HepG2 (cell line): ENCODE data around the gene PDXDC1. TPM values are rescaled to one million over a fixed set of nuclear protein-coding genes. Genes with fewer than 3 reads are reported as not detected.

ENCODE experiments used
- GFI1 ChIP-seq: sonication (generic); formaldehyde crosslinking; IDR thresholded peaks from 2 replicates; pipeline ENCODE4 v1.5.0; 2020; ENCODE audit warnings: missing genetic modification reagents, mild to moderate bottlenecking, borderline replicate concordance
- IRF2 ChIP-seq: IDR thresholded peaks from 2 replicates; pipeline ENCODE4 v1.6.1; 2018; ENCODE audit warnings: missing genetic modification reagents, missing compliant biosample characterization
- KDM4B ChIP-seq: sonication (generic); formaldehyde crosslinking; IDR thresholded peaks from 2 replicates; pipeline ENCODE4 v1.4.0; 2020; ENCODE audit warnings: missing genetic modification reagents
- KMT2A ChIP-seq: sonication (generic); formaldehyde crosslinking; IDR thresholded peaks from 2 replicates; pipeline ENCODE4 v1.4.0; 2020; ENCODE audit warnings: missing genetic modification reagents
- MATR3 ChIP-seq: sonication (generic); formaldehyde crosslinking; IDR thresholded peaks from 2 replicates; pipeline ENCODE4 v1.4.0; 2020; ENCODE audit warnings: missing genetic modification reagents
- POLR2AphosphoS5 ChIP-seq: IDR thresholded peaks from 2 replicates; pipeline ENCODE4 v1.6.1; 2012; ENCODE audit warnings: low read depth, low read length
- SALL1 ChIP-seq: sonication (generic); formaldehyde crosslinking; IDR thresholded peaks from 2 replicates; pipeline ENCODE4 v1.8.0; 2022; ENCODE audit warnings: mild to moderate bottlenecking, missing genetic modification reagents
- TARDBP ChIP-seq: sonication (generic); formaldehyde crosslinking; IDR thresholded peaks from 2 replicates; pipeline ENCODE4 v1.8.0; 2022; ENCODE audit warnings: mild to moderate bottlenecking, missing genetic modification reagents
- THAP11 ChIP-seq: IDR thresholded peaks from 2 replicates; pipeline ENCODE4 v1.6.1; 2016; ENCODE audit warnings: missing biosample characterization, missing genetic modification reagents
- ZEB1 ChIP-seq: IDR thresholded peaks from 2 replicates; pipeline ENCODE4 v1.6.1; 2012; ENCODE audit warnings: mild to moderate bottlenecking, low read depth, inconsistent platforms; ENCODE audit not compliant: insufficient replicate concordance
- ZNF589 ChIP-seq: sonication (generic); formaldehyde crosslinking; conservative IDR thresholded peaks from 2 replicates; pipeline ENCODE4 v1.8.0; 2022; ENCODE audit warnings: mild to moderate bottlenecking, moderate library complexity, missing genetic modification reagents
- ZNF614 ChIP-seq: IDR thresholded peaks from 2 replicates; pipeline ENCODE4 v1.6.1; 2018; ENCODE audit warnings: missing biosample characterization, missing genetic modification reagents, inconsistent platforms, borderline replicate concordance
- ZNF891 ChIP-seq: sonication (generic); formaldehyde crosslinking; IDR thresholded peaks from 2 replicates; pipeline ENCODE4 v1.5.0; 2020; ENCODE audit warnings: mild to moderate bottlenecking, missing genetic modification reagents
- polyA plus RNA-seq, 8 experiments: library from polyadenylated mRNA; depleted of rRNA in 3 of 8; stranded (reverse) in 7 of 8; unstranded in 1 of 8; fragments of >200 nt; fragmentation: Illumina TruSeq in 4 of 8; extraction: Trizol in 4 of 8; gene quantifications; 2 replicates each; pipeline versions ENCODE4 v1.2.1 to v1.2.3, GENCODE V29; 2011 to 2016; ENCODE audit warnings: low read depth in 4 of 8, missing spikeins in 1 of 8, mixed read lengths in 1 of 8; ENCODE audit not compliant: insufficient read depth in 1 of 8
- total RNA-seq, 5 experiments: library from RNA; depleted of rRNA; stranded (reverse); fragments of >200 nt; fragmentation: Illumina TruSeq; extraction: Trizol; gene quantifications; 2 replicates each; pipeline ENCODE4 v1.2.3, GENCODE V29; 2016; ENCODE audit warnings: low read depth in 1 of 5
- TF ChIP-seq, protein P1 (sequence below): sonication (generic); formaldehyde crosslinking; IDR thresholded peaks from 2 replicates; pipeline ENCODE4 v1.9.0; 2021; ENCODE audit warnings: missing genetic modification reagents, borderline replicate concordance
- TF ChIP-seq, protein P2 (sequence below): IDR thresholded peaks from 2 replicates; pipeline ENCODE4 v1.6.1; 2016; ENCODE audit warnings: mild to moderate bottlenecking, missing biosample characterization, missing genetic modification reagents
- TF ChIP-seq, protein P3 (sequence below): sonication (generic); formaldehyde crosslinking; conservative IDR thresholded peaks from 2 replicates; pipeline ENCODE4 v1.4.0; 2020; ENCODE audit warnings: missing genetic modification reagents
- TF ChIP-seq, protein P4 (sequence below): sonication (generic); formaldehyde crosslinking; IDR thresholded peaks from 2 replicates; pipeline ENCODE4 v1.5.0; 2020; ENCODE audit warnings: mild to moderate bottlenecking, missing genetic modification reagents

The PDXDC1 gene
- total and polyA plus RNA-seq, 2 of the 13 experiments (the other 11 are each of a cell fraction or from before 2014, with no cell fraction given) = 133 to 169 TPM

DNA sequence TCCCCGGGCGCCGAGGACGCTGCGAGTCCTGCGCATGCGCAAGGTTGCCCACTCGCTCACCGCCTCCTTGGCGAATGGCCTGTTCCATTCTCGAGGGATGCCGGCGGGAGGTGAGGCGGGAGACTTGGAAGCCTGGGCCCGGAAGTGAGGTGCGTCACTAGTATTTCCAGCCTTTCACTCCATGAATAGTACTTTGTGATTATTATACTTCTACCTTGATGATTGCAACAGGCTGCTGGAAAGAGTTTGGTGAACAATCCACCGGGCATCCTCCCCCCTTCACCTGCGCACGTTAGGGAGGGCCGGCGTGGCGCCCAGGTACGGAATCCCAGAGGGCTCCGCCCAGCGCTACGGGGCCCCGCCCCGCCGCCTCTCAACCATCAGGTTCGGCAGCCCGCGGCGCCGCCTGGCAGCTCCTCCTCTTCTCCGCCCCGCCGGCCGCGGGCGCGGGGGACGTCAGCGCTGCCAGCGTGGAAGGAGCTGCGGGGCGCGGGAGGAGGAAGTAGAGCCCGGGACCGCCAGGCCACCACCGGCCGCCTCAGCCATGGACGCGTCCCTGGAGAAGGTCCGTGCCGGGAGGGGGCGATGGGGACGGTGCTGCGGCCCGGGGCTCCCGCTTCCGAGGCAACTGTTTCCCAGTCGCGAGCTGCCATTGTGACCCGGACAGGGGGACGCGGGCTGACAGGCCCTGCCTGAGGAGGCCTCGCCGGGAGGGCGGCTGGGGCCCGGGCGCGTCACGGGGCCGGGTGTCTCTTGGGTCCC is at the start of gene PDXDC1 (continued):
- TF ChIP-seq KDM4B = peak; percentile 49; the same call in 1 of the 2 replicates
- TF ChIP-seq, protein P1, sequence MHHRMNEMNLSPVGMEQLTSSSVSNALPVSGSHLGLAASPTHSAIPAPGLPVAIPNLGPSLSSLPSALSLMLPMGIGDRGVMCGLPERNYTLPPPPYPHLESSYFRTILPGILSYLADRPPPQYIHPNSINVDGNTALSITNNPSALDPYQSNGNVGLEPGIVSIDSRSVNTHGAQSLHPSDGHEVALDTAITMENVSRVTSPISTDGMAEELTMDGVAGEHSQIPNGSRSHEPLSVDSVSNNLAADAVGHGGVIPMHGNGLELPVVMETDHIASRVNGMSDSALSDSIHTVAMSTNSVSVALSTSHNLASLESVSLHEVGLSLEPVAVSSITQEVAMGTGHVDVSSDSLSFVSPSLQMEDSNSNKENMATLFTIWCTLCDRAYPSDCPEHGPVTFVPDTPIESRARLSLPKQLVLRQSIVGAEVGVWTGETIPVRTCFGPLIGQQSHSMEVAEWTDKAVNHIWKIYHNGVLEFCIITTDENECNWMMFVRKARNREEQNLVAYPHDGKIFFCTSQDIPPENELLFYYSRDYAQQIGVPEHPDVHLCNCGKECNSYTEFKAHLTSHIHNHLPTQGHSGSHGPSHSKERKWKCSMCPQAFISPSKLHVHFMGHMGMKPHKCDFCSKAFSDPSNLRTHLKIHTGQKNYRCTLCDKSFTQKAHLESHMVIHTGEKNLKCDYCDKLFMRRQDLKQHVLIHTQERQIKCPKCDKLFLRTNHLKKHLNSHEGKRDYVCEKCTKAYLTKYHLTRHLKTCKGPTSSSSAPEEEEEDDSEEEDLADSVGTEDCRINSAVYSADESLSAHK (CRISPR knock-in tag) = 0 out of 2 replicates have a peak, but pooled peaks have one; percentile 41
- TF ChIP-seq KMT2A = peak; percentile 76
- peak; percentile 58; the same call in 1 of the 2 replicates for TF ChIP-seq MATR3 (CRISPR knock-in tag)
- peak; percentile 66; the same call in 1 of the 2 replicates for TF ChIP-seq ZNF614 (CRISPR knock-in tag)
- TF ChIP-seq POLR2AphosphoS5 = peak; percentile 73
- TF ChIP-seq SALL1 (CRISPR knock-in tag) = peak; percentile 96
- TF ChIP-seq ZNF589 (CRISPR knock-in tag) = peak; percentile 87
- peak; percentile 21 for TF ChIP-seq GFI1
- TF ChIP-seq THAP11 (CRISPR knock-in tag) = peak; percentile 81
- TF ChIP-seq ZNF891 = peak; percentile 95
- peak; percentile 89 for TF ChIP-seq IRF2
- TF ChIP-seq, protein P2, sequence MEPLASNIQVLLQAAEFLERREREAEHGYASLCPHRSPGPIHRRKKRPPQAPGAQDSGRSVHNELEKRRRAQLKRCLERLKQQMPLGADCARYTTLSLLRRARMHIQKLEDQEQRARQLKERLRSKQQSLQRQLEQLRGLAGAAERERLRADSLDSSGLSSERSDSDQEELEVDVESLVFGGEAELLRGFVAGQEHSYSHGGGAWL (CRISPR knock-in tag) = peak; percentile 71; the same call in 1 of the 2 replicates
- TF ChIP-seq TARDBP = peak; percentile 58; the same call in 1 of the 2 replicates
- TF ChIP-seq, protein P3, sequence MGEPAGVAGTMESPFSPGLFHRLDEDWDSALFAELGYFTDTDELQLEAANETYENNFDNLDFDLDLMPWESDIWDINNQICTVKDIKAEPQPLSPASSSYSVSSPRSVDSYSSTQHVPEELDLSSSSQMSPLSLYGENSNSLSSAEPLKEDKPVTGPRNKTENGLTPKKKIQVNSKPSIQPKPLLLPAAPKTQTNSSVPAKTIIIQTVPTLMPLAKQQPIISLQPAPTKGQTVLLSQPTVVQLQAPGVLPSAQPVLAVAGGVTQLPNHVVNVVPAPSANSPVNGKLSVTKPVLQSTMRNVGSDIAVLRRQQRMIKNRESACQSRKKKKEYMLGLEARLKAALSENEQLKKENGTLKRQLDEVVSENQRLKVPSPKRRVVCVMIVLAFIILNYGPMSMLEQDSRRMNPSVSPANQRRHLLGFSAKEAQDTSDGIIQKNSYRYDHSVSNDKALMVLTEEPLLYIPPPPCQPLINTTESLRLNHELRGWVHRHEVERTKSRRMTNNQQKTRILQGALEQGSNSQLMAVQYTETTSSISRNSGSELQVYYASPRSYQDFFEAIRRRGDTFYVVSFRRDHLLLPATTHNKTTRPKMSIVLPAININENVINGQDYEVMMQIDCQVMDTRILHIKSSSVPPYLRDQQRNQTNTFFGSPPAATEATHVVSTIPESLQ (CRISPR knock-in tag) = peak; percentile 89; the same call in 1 of the 2 replicates
- TF ChIP-seq, protein P4, sequence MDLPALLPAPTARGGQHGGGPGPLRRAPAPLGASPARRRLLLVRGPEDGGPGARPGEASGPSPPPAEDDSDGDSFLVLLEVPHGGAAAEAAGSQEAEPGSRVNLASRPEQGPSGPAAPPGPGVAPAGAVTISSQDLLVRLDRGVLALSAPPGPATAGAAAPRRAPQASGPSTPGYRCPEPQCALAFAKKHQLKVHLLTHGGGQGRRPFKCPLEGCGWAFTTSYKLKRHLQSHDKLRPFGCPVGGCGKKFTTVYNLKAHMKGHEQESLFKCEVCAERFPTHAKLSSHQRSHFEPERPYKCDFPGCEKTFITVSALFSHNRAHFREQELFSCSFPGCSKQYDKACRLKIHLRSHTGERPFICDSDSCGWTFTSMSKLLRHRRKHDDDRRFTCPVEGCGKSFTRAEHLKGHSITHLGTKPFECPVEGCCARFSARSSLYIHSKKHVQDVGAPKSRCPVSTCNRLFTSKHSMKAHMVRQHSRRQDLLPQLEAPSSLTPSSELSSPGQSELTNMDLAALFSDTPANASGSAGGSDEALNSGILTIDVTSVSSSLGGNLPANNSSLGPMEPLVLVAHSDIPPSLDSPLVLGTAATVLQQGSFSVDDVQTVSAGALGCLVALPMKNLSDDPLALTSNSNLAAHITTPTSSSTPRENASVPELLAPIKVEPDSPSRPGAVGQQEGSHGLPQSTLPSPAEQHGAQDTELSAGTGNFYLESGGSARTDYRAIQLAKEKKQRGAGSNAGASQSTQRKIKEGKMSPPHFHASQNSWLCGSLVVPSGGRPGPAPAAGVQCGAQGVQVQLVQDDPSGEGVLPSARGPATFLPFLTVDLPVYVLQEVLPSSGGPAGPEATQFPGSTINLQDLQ (CRISPR knock-in tag) = peak; percentile 62; the same call in 1 of the 2 replicates
- peak; percentile 94 for TF ChIP-seq ZEB1
